Bronchial epithelial cell (primary cell): Measurements from ENCODE around the gene ZBTB16. TPM values are rescaled to one million over a fixed set of nuclear protein-coding genes. Genes with fewer than 3 reads are reported as not detected.

Source experiments
- DNase-seq: peaks from one replicate; pipeline ENCODE4 v3.0.0-alpha.2; 2010; ENCODE audit warnings: low read depth
- FAIRE-seq: peaks from 2 replicates; lab custom pipeline; 2011; peaks lifted over from hg19 to GRCh38; lab: Jason Lieb, UNC
- H3K27me3 ChIP-seq: 2 replicates; pipeline ENCODE4 v1.5.1; 2011; ENCODE audit warnings: low read length; ENCODE audit not compliant: control insufficient read depth, insufficient read depth
- H3K36me3 ChIP-seq: 2 replicates; pipeline ENCODE4 v1.5.1; 2011; ENCODE audit warnings: low read length; ENCODE audit not compliant: control insufficient read depth, insufficient read depth
- H3K4me3 ChIP-seq: 2 replicates; pipeline ENCODE4 v1.5.1; 2011; ENCODE audit warnings: mild to moderate bottlenecking, low read depth, low read length, control low read depth
- total RNA-seq: library from RNA; depleted of rRNA; stranded (reverse); fragments of >200 nt; gene quantifications from 2 replicates; pipeline ENCODE4 v1.2.1, GENCODE V29; 2014
- TF ChIP-seq, protein P1 (sequence below): IDR thresholded peaks from 2 replicates; pipeline ENCODE4 v1.5.1; 2011; ENCODE audit warnings: mild to moderate bottlenecking, moderate library complexity, low read length, control low read depth, inconsistent platforms; ENCODE audit not compliant: insufficient read depth, severe bottlenecking

Gene ZBTB16
- total RNA-seq, 1 donor from 2014 or later = 3.2 TPM

DNA sequence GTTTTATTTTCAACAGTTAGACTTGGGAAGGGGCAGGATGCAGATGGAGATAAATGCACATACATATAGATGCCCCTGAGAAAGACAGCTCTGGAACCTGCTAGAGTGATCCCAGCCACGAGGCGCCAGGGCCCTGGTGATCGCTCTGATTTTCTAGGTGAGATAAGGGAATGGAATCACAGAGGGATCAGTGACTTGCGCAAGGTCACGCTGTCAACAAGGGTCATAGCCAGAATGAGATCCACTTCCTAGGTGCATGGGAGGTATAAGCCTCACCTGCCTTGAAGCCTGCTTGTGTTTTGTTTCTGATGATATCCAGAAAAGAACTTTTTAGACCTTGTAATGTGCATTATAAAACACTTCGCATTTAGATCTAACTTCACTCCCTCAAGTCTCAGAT, 47.5 kb downstream of the ZBTB16 start:
- no peaks in the 10 kb centered on the region for H3K36me3 ChIP-seq
- H3K27me3 ChIP-seq = peaks cover 5% of the 10 kb centered on the region
- no peak for FAIRE-seq
- H3K4me3 ChIP-seq = no peak overlapping the region
- DNase-seq = no peak
- TF ChIP-seq, protein P1, sequence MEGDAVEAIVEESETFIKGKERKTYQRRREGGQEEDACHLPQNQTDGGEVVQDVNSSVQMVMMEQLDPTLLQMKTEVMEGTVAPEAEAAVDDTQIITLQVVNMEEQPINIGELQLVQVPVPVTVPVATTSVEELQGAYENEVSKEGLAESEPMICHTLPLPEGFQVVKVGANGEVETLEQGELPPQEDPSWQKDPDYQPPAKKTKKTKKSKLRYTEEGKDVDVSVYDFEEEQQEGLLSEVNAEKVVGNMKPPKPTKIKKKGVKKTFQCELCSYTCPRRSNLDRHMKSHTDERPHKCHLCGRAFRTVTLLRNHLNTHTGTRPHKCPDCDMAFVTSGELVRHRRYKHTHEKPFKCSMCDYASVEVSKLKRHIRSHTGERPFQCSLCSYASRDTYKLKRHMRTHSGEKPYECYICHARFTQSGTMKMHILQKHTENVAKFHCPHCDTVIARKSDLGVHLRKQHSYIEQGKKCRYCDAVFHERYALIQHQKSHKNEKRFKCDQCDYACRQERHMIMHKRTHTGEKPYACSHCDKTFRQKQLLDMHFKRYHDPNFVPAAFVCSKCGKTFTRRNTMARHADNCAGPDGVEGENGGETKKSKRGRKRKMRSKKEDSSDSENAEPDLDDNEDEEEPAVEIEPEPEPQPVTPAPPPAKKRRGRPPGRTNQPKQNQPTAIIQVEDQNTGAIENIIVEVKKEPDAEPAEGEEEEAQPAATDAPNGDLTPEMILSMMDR = no peak

DNA sequence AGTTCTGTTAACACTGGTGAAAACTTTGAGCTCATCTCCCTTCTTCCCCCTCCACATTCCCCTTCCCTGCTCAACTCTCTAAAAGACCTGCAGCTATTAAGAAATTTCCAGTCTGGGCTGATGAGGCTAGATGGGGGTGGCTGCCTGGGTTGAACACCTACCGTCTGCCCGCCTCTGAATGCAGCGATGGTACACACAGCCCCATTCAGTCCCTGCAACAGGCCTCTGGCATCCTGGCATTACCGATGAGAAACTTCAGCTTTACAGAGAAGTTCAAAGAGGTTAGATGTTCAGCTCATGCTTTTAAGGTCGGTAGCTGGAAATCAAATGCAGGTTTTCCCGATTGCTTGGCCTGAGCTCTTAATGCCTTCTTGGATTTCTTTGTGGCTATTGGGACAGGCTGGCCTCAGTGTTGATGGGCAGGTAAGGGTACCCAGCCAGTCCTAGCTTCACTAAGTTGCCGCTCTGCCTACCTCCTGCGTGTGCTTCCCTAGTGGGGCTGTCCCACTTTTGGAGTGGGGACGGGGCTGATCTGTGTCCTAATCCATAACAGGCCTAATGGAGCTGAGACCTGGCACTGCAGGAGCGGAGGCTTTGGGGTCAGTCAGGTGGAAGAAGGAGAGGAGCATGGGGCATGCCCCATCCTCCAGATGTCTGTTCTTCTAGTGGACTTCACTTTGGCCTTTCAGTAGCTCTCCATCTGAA, 49.1 kb downstream of the ZBTB16 start:
- TF ChIP-seq, protein P1 = no peak
- H3K36me3 ChIP-seq = no peaks in the 10 kb centered on the region
- no peak for DNase-seq
- no peak overlapping the region for H3K4me3 ChIP-seq
- peak; percentile 55 for FAIRE-seq
- H3K27me3 ChIP-seq = peaks cover 5% of the 10 kb centered on the region

DNA sequence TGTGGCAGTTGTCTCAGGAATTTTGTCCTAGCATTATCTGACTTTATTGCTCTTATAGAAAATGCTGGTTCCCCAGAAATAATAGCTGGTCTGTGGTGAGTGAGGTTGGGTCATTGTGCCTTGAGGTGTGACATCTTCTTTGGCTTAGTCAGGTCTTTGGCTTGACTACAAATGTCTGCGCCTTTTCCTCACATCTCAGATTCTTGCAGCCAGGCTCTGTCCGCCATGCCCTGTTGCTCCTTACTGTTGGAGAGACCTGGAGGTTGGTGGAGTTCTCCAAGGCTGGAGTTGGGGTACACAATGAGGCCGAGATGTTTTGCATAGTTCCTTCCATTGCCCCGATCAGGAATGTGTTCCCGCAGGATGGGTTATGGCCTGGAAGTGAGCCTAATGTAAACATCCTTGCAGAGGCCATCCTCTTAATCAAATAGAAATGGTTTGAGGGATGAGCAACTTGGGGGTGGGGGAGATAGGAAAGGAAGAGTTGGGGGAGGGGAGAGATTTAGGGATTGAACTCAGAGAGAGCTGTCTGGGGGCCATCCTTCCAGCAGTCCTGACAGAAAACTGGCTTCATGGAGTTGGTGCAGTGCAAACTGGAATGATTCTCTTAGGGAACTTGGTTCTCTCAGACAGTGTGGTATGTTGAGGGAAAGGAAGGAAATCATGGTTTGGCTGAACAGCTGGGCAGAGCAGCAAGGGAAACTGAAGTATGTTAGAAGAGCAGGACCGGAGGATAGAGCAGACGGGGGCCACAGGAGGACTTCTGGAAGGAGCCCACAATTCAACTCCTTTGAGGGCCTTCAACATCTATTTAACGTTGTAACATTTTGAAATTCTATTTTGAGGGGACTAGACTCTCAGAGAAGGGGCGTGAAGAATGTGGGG, 49.9 kb downstream of the ZBTB16 start:
- Histone ChIP-seq H3K4me3 (no peak overlapping the region), H3K36me3 (no peaks in the 10 kb centered on the region), H3K27me3 (peaks cover 5% of the 10 kb centered on the region)
- no peak for DNase-seq
- no peak for FAIRE-seq
- TF ChIP-seq, protein P1 = no peak

DNA sequence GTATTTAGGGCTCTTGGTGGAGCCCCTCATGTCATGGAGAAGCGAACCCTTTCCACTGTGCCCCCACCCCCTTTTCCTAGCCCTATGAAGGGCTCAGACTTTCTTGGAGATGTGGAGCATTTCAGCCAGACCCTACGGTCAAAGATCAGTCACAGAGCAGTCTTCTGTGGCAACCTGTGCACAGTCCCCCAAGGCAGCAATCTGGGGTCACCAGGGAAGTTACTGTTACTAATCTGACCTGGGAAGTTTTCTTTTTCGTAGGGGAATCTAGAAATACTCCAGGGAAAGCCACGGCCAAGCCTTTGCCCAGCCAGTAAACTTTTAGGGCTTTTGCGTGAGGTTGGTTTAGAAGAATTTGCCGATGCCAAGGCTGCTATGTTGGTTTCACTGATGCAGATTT, 50.6 kb downstream of the ZBTB16 start:
- FAIRE-seq = no peak
- DNase-seq = no peak
- H3K36me3 ChIP-seq = no peaks in the 10 kb centered on the region
- peaks cover 5% of the 10 kb centered on the region for H3K27me3 ChIP-seq
- no peak overlapping the region for H3K4me3 ChIP-seq
- TF ChIP-seq, protein P1 = no peak

DNA sequence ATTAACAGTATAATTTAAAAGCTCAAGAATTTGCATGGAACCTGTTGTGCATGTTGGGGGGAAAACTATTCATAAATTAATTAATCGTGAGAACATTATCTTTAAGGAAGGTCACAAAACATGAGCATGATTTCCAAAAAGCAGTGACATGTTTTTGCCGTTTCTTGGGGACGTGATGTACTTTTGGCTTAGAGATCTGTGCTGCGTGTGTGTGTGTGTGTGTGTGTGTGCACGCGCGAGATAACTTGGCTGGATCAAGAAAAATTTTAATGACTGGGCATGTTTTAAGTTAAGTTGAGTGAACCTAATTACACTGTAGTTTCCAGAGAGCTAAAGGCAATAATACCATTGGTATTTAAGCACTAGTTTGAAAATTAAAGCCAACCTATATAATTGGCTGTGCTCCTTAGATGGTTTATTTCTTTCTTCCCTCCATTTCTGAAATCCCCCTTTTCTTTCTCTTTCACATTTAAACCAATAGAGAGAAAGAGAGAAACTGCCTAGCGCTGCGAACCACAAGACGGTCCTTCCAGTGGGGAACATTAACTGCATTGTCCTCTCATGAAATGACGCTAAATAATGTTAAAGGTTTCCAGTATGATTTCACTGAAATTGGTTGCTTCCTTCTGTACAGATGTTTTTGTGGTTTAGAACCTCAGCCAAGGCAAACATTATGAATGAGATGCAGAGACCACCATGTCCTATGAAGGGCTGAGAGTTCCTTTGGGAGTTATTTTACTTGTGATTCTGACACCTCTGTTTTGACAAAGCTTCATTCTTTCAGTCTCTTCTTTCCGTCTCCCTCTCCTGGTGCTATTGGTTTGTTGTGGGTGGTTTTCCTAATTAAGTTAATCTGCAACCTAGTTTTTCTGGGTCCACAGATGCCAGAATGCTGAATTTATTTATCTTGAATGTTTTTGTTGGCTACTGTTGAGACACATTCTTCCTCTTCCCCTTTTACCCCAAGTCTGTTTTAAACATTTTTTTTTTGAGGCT, 51.7 kb downstream of the ZBTB16 start:
- DNase-seq (no peak), FAIRE-seq (no peak)
- TF ChIP-seq, protein P1 = no peak
- Histone ChIP-seq H3K36me3 (no peaks in the 10 kb centered on the region), H3K27me3 (peaks cover 5% of the 10 kb centered on the region), H3K4me3 (no peak overlapping the region)
